Measurements from ENCODE around the gene FGA. TPM values are rescaled to one million over a fixed set of nuclear protein-coding genes. Genes with fewer than 3 reads are reported as not detected.
"Not testable (repeated sequence)": the region's sequence is repeated elsewhere in the genome, so short reads cannot be mapped to it uniquely, and the experiment has no call there.

Gene FGA
- total RNA-seq, 1 experiment from 2014 or later, result not detected

DNA sequence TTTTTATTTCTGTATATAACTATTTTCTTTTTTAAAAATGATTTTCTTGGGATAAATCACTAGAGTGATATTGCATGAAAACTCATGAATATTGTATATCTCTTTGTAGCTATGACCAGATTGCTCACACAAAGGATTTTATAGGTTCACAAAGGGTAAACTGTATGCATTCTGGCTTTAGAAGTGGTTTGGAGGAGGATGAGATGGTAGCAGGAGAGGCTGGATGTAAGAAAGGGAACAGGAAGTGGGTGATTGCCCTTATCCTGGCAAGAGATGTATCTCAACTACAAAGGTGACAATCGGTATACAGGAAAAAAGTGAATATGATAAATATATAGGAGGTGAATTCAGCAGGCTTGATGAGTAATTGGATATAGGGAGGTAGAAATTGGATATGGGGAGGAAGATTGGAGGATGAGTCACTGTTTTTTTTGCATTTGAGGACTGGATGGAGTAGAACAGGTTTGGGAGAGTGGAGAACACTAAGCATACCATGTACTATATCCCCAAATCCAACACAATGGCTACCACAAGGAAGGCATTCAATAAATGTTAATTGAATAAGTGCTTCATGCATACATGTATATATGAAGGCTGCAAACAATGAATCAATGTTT lies 12.0 kb upstream of the FGA start:
- Histone ChIP-seq H3K4me3 (ENCODE audit: low read length) (no peak overlapping the region), H3K27ac (ENCODE audit: low read length) (peak overlapping the region; percentile 44; the same call in 1 of the 2 replicates), H3K27me3 (ENCODE audit: low read length) (no peaks in the 10 kb centered on the region), H3K9me2 (replicated peaks; ENCODE audit: low read length) (no peaks in the 10 kb centered on the region), H3K9me3 (ENCODE audit: low read length) (no peaks in the 10 kb centered on the region), H2AFZ (ENCODE audit: low read length) (no peak overlapping the region), H3K4me2 (ENCODE audit: low read length) (0 out of 2 replicates have a peak overlapping the region, but pooled peaks have one; percentile 25), H3F3A (ENCODE audit: low read length, unreplicated experiment) (no peaks in the 10 kb centered on the region), H4K20me1 (ENCODE audit: low read length) (no peaks in the 10 kb centered on the region), H3K36me3 (ENCODE audit: low read depth, low read length) (no peaks in the 10 kb centered on the region), H3K79me2 (ENCODE audit: low read length) (no peaks in the 10 kb centered on the region), H3K4me1 (ENCODE audit: insufficient read depth, low read length) (peaks cover 30% of the 10 kb centered on the region), H3K9ac (ENCODE audit: low read length) (no peak overlapping the region)
- intact Hi-C loops (cut with micrococcal nuclease), result no loop called here
- TF ChIP-seq, protein P1, sequence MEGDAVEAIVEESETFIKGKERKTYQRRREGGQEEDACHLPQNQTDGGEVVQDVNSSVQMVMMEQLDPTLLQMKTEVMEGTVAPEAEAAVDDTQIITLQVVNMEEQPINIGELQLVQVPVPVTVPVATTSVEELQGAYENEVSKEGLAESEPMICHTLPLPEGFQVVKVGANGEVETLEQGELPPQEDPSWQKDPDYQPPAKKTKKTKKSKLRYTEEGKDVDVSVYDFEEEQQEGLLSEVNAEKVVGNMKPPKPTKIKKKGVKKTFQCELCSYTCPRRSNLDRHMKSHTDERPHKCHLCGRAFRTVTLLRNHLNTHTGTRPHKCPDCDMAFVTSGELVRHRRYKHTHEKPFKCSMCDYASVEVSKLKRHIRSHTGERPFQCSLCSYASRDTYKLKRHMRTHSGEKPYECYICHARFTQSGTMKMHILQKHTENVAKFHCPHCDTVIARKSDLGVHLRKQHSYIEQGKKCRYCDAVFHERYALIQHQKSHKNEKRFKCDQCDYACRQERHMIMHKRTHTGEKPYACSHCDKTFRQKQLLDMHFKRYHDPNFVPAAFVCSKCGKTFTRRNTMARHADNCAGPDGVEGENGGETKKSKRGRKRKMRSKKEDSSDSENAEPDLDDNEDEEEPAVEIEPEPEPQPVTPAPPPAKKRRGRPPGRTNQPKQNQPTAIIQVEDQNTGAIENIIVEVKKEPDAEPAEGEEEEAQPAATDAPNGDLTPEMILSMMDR (conservative IDR thresholded peaks at IDR 0.05; ENCODE audit: low read depth, low read length), result no peak
- no peak for TF ChIP-seq EZH2phosphoT487 (IDR thresholded peaks at IDR 0.05; ENCODE audit: borderline replicate concordance, low read length)
- TF ChIP-seq EZH2 (IDR thresholded peaks at IDR 0.05; ENCODE audit: low read length, unreplicated experiment), result no peak
- peak; percentile 92 for ATAC-seq
- POLR2A ChIA-PET (ENCODE audit: unreplicated experiment), result no interaction called here
- DNase-seq, result peak; percentile 81
- CTCF ChIA-PET, result no interaction called here
- BruUV-seq (replicated peaks), result no TSS peak

DNA sequence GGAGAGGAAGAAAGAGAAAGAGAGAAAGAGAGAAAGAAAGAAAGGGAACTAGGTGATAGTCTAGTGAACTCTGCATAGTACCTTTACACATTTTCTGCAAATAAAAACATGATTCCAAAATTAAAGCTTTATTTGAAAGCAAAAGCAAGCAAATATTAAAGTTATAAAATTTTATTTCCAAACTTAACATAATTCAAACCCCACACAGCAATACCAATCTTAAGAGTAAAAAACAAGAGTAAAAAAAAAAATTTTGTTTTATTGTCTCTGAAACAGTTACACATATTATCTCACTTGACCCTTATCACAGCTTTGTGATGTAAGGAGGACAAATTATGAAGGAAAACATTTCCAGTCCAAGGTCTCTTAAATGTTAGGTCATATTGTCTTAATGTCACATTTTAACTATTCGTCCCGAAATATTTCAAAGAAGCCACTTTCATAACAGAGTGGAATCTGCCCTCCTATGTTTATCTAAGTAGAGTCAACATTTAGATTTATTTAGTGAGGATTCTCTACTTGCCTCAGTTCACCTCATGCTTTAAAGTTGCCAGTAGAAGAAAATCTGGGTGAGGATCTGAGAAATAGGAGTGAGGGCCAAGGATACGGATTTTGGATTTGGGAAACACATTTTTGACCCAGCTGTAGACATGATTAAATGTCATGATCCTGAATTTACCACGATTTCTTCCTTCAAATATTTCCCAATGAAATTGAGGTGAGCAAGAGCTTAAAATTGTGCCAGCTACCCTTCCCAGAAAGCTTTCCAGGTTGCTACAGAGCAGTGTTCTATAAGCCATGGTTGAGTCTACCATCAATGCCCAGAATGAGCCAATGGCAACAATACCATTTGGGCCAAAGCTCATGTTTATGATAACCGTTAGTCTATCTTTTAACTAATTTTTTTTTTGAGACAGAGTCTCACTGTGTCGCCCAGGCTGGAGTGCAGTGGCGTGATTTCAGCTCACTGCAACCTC lies 7.5 kb upstream of the FGA start:
- ATAC-seq, result no peak
- TF ChIP-seq, protein P1 (conservative IDR thresholded peaks at IDR 0.05; ENCODE audit: low read depth, low read length), result no peak
- no peak for TF ChIP-seq EZH2phosphoT487 (IDR thresholded peaks at IDR 0.05; ENCODE audit: borderline replicate concordance, low read length)
- TF ChIP-seq EZH2 (IDR thresholded peaks at IDR 0.05; ENCODE audit: low read length, unreplicated experiment), result no peak
- ChIA-PET POLR2A (ENCODE audit: unreplicated experiment) (no interaction called here), CTCF (no interaction called here)
- no peaks in the 10 kb centered on the region for H3K9me2 ChIP-seq (replicated peaks; ENCODE audit: low read length)
- H3K9me3 ChIP-seq (ENCODE audit: low read length), result no peaks in the 10 kb centered on the region
- H3K9ac ChIP-seq (ENCODE audit: low read length), result no peak overlapping the region
- H3K27ac ChIP-seq (ENCODE audit: low read length), result no peak overlapping the region
- BruUV-seq (replicated peaks), result no TSS peak
- intact Hi-C loops (cut with micrococcal nuclease), result no loop called here
- no peaks in the 10 kb centered on the region for H3K79me2 ChIP-seq (ENCODE audit: low read length)
- H3K4me3 ChIP-seq (ENCODE audit: low read length), result no peak overlapping the region
- H3F3A ChIP-seq (ENCODE audit: low read length, unreplicated experiment), result no peaks in the 10 kb centered on the region
- no peak overlapping the region for H2AFZ ChIP-seq (ENCODE audit: low read length)
- no peak for DNase-seq
- H3K36me3 ChIP-seq (ENCODE audit: low read depth, low read length), result no peaks in the 10 kb centered on the region
- peaks cover 24% of the 10 kb centered on the region for H3K4me1 ChIP-seq (ENCODE audit: insufficient read depth, low read length)
- H4K20me1 ChIP-seq (ENCODE audit: low read length), result no peaks in the 10 kb centered on the region
- no peaks in the 10 kb centered on the region for H3K27me3 ChIP-seq (ENCODE audit: low read length)
- H3K4me2 ChIP-seq (ENCODE audit: low read length), result no peak overlapping the region

DNA sequence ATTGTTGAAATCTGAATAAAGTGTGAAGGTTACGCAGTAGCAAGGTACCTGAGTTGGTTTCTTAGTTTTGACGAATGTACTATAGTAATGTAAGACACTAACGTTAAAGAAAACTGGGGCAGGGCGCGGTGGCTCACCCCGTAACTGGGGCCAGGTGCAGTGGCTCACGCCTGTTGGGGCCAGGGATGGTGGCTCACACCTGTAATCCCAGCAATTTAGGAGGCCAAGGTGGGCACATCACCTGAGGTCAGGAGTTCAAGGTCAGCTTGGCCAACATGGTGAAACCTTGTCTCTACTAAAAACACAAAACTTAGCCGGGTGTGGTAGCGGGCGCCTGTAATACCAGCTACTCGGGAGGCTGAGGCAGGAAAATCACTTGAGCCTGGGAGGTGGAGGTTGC lies 6.7 kb upstream of the FGA start:
- POLR2A ChIA-PET (ENCODE audit: unreplicated experiment); DNase-seq; H3K9ac ChIP-seq (ENCODE audit: low read length); BruUV-seq (replicated peaks); CTCF ChIA-PET; H3K36me3 ChIP-seq (ENCODE audit: low read depth, low read length); H2AFZ ChIP-seq (ENCODE audit: low read length); H3K79me2 ChIP-seq (ENCODE audit: low read length); H3K9me3 ChIP-seq (ENCODE audit: low read length); intact Hi-C loops (cut with micrococcal nuclease); H3K4me2 ChIP-seq (ENCODE audit: low read length); H4K20me1 ChIP-seq (ENCODE audit: low read length); H3K27ac ChIP-seq (ENCODE audit: low read length); H3K9me2 ChIP-seq (replicated peaks; ENCODE audit: low read length); ATAC-seq; H3F3A ChIP-seq (ENCODE audit: low read length, unreplicated experiment); H3K4me3 ChIP-seq (ENCODE audit: low read length); H3K27me3 ChIP-seq (ENCODE audit: low read length): not testable (repeated sequence)
- peaks cover 16% of the 10 kb centered on the region for H3K4me1 ChIP-seq (ENCODE audit: insufficient read depth, low read length)

All from PC-3 (cell line).